SK-N-MC (cell line): ENCODE data around the gene LDB1.

Experiments used
- EZH2 ChIP-seq: fragments of 200-600 bp; sonication (generic); IDR thresholded peaks from one replicate; pipeline ENCODE4 v1.6.1; 2017; ENCODE audit warnings: antibody characterized with exemption
- FOXP2 ChIP-seq: optimal IDR thresholded peaks from 2 replicates; pipeline ENCODE3; 2011; ENCODE audit warnings: mild to moderate bottlenecking, moderate library complexity; ENCODE audit not compliant: insufficient read depth; ENCODE audit errors: extremely low read length, control extremely low read depth
- POLR2AphosphoS5 ChIP-seq: IDR thresholded peaks from 2 replicates; pipeline ENCODE4 v1.6.1; 2012; ENCODE audit warnings: mild to moderate bottlenecking, low read depth, low read length, borderline replicate concordance

DNA sequence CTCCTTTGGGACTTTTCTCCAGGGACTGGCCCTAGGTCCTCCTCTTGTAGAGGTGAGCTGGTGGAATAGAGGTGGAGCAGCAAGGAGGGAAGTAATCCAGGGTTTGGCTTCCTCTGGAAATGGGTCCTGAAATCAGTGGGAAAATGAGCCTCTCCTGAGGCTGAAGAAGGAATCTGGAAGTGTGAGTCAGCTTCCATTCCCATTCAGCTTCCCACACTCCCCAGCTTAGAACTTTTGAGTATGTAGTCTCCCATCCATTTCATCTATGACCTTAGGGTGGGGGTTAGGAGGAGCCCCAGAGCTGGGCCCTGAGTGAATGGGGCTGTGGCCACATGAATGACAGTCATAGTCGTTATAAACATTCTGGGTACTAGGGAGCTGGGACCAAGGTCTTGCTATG lies 17.7 kb downstream of the LDB1 start:
- TF ChIP-seq EZH2 (no peak), POLR2AphosphoS5 (no peak), FOXP2 (no peak)
